ENCODE results near the gene MON1A. TPM values are rescaled to one million over a fixed set of nuclear protein-coding genes. Genes with fewer than 3 reads are reported as not detected.
A peak's percentile ranks its signal among the peaks of the same experiment; 100 is the strongest.

Gene MON1A
- total RNA-seq, 2 experiments from 2014 or later, result 0.85 to 1.3 TPM

DNA sequence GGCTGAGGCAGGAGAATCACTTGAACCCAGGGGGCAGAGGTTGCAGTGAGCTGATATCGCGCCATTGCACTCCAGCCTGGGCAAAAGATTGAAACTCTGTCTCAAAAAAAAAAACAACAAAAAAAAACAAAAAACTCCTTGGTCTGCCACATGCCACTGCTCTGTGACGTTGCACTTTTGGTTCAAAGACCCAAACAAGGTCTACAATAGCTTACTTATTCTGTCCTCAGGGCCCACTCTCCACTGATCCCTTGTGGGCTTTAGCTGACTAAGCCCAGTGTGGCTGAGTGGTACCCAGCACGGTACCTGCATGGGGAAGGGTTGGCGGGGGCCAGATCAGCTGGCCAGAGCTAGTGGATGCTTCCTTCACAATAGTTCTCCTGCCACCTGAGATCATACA lies 1.8 kb downstream of the MON1A start:
- no peak overlapping the region for H3K27ac ChIP-seq (ENCODE audit: low read depth in 1 of 2, low read length in 2 of 2)
- Mint-ChIP-seq H3K9me3 (no peaks in the 10 kb centered on the region), H3K36me3 (ENCODE audit: low read depth) (no peaks in the 10 kb centered on the region), H3K4me1 (ENCODE audit: low read depth) (peaks cover 38% of the 10 kb centered on the region), H3K4me3 (peak overlapping the region; percentile 85), H3K27me3 (no peaks in the 10 kb centered on the region), H3K27ac (peak overlapping the region; percentile 44)
- ChIA-PET CTCF (no interaction called here), POLR2A (no interaction called here)
- no peaks in the 10 kb centered on the region for H3K27me3 ChIP-seq (ENCODE audit: control insufficient read depth in 1 of 2, insufficient read depth in 2 of 2, low read length in 2 of 2)
- ATAC-seq (ENCODE audit: poor library complexity), result no peak
- intact Hi-C loops (cut with DNase I, micrococcal nuclease), result loop anchor here in 1 of 2 experiments (2.0 to 5.0 kb wide), 2 partner anchors 71 to 125 kb away; partner anchors contain the start of genes INKA1 and TRAIP
- no peak for DNase-seq
- no peak overlapping the region for H3K4me3 ChIP-seq (ENCODE audit: low read length)
- no peaks in the 10 kb centered on the region for H3K9me3 ChIP-seq (ENCODE audit: control insufficient read depth in 1 of 2, insufficient read depth in 1 of 2, low read length in 2 of 2)
- TF ChIP-seq CTCF (IDR thresholded peaks at IDR 0.05), result no peak
- H3K4me1 ChIP-seq (ENCODE audit: insufficient read depth, low read length), result peaks cover 20% of the 10 kb centered on the region
- no peaks in the 10 kb centered on the region for H3K36me3 ChIP-seq (ENCODE audit: insufficient read depth, low read length)

GRCh38 chr3:49926117-49926728 lies 3.4 kb downstream of the MON1A start:
- Histone ChIP-seq H3K36me3 (ENCODE audit: insufficient read depth, low read length) (no peaks in the 10 kb centered on the region), H3K4me1 (ENCODE audit: insufficient read depth, low read length) (peaks cover 20% of the 10 kb centered on the region), H3K9me3 (ENCODE audit: control insufficient read depth in 1 of 2, insufficient read depth in 1 of 2, low read length in 2 of 2) (no peaks in the 10 kb centered on the region), H3K4me3 (ENCODE audit: low read length) (no peak overlapping the region), H3K27ac (ENCODE audit: low read depth in 1 of 2, low read length in 2 of 2) (no peak overlapping the region), H3K27me3 (ENCODE audit: control insufficient read depth in 1 of 2, insufficient read depth in 2 of 2, low read length in 2 of 2) (no peaks in the 10 kb centered on the region)
- ATAC-seq (ENCODE audit: poor library complexity) (no peak), DNase-seq (no peak)
- H3K4me3 Mint-ChIP-seq, result peak overlapping the region; percentile 32
- no peak overlapping the region for H3K27ac Mint-ChIP-seq
- ChIA-PET POLR2A (no interaction called here), CTCF (no interaction called here)
- intact Hi-C loops (cut with DNase I, micrococcal nuclease), result loop anchor here in 1 of 2 experiments (5.0 kb wide), 1 partner anchor 124 kb away; the partner anchor contains the start of gene INKA1
- no peaks in the 10 kb centered on the region for H3K9me3 Mint-ChIP-seq
- H3K4me1 Mint-ChIP-seq (ENCODE audit: low read depth), result peaks cover 38% of the 10 kb centered on the region
- TF ChIP-seq CTCF (IDR thresholded peaks at IDR 0.05), result no peak
- H3K36me3 Mint-ChIP-seq (ENCODE audit: low read depth), result no peaks in the 10 kb centered on the region
- no peaks in the 10 kb centered on the region for H3K27me3 Mint-ChIP-seq

DNA sequence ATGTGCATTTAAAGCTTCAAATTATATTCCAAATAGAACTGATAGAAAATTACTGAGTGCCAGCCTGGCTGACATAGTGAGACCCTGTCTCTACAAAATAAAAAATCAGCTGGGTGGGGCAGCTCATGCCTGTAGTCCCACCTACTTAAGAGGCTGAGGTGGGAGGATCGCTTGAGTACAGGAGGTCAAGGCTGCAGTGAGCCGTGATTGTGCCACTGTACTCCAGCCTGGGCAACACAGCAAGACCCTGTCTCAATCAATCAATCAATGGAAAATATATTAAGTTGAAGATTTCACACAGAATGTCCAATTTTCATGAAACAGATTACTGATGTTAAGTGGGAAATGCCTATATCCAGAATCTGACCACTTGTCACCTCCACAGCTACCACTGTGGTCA lies 4.1 kb downstream of the MON1A start:
- CTCF ChIA-PET, result interaction anchor here (1.3 kb wide), 1 partner anchor 123 kb away, joined by 3 read pairs; no protein-coding TSS in a partner anchor
- Mint-ChIP-seq H3K4me3 (no peak overlapping the region), H3K36me3 (ENCODE audit: low read depth) (no peaks in the 10 kb centered on the region), H3K4me1 (ENCODE audit: low read depth) (peaks cover 33% of the 10 kb centered on the region), H3K27me3 (no peaks in the 10 kb centered on the region), H3K9me3 (no peaks in the 10 kb centered on the region), H3K27ac (no peak overlapping the region)
- Histone ChIP-seq H3K27me3 (ENCODE audit: control insufficient read depth in 1 of 2, insufficient read depth in 2 of 2, low read length in 2 of 2) (no peaks in the 10 kb centered on the region), H3K36me3 (ENCODE audit: insufficient read depth, low read length) (no peaks in the 10 kb centered on the region), H3K9me3 (ENCODE audit: control insufficient read depth in 1 of 2, insufficient read depth in 1 of 2, low read length in 2 of 2) (no peaks in the 10 kb centered on the region), H3K4me1 (ENCODE audit: insufficient read depth, low read length) (peaks cover 19% of the 10 kb centered on the region), H3K4me3 (ENCODE audit: low read length) (no peak overlapping the region), H3K27ac (ENCODE audit: low read depth in 1 of 2, low read length in 2 of 2) (no peak overlapping the region)
- TF ChIP-seq CTCF (IDR thresholded peaks at IDR 0.05), result no peak
- ATAC-seq (ENCODE audit: poor library complexity) (no peak), DNase-seq (no peak)
- POLR2A ChIA-PET, result no interaction called here
- intact Hi-C loops (cut with DNase I, micrococcal nuclease), result loop anchor here in 1 of 2 experiments (5.0 kb wide), 1 partner anchor 123 kb away; the partner anchor contains the start of gene INKA1

Measured in CD4-positive, alpha-beta T cell (primary cell).